ENCODE measurements around the gene SMIM35.

GRCh38 chr11:118102721-118103261 is 16.0 kb upstream of the SMIM35 start:
- TF ChIP-seq CTCF (conservative IDR thresholded peaks at IDR 0.05; ENCODE audit: low read depth, low read length) (no peak), MAZ (IDR thresholded peaks at IDR 0.05; ENCODE audit: borderline replicate concordance, low read depth, low read length) (no peak), RFX5 (IDR thresholded peaks at IDR 0.05; ENCODE audit: low read depth, low read length) (no peak), SMC3 (IDR thresholded peaks at IDR 0.05; ENCODE audit: low read depth, low read length) (no peak), POLR2A (IDR thresholded peaks at IDR 0.05; ENCODE audit: low read depth, low read length) (no peak), USF2 (IDR thresholded peaks at IDR 0.05; ENCODE audit: low read depth, low read length) (no peak), MAFK (IDR thresholded peaks at IDR 0.05; ENCODE audit: low read depth, low read length) (no peak), RAD21 (IDR thresholded peaks at IDR 0.05; ENCODE audit: low read length) (no peak), FOS (IDR thresholded peaks at IDR 0.05; ENCODE audit: low read depth, low read length) (no peak), BHLHE40 (IDR thresholded peaks at IDR 0.05; ENCODE audit: low read depth, low read length) (no peak), MXI1 (IDR thresholded peaks at IDR 0.05; ENCODE audit: borderline replicate concordance, low read depth, low read length) (no peak)
- TF ChIP-seq, protein P1, sequence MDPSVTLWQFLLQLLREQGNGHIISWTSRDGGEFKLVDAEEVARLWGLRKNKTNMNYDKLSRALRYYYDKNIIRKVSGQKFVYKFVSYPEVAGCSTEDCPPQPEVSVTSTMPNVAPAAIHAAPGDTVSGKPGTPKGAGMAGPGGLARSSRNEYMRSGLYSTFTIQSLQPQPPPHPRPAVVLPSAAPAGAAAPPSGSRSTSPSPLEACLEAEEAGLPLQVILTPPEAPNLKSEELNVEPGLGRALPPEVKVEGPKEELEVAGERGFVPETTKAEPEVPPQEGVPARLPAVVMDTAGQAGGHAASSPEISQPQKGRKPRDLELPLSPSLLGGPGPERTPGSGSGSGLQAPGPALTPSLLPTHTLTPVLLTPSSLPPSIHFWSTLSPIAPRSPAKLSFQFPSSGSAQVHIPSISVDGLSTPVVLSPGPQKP (IDR thresholded peaks at IDR 0.05; ENCODE audit: borderline replicate concordance, low read depth, low read length): no peak
